Measurements from ENCODE around the gene PCNT. TPM values are rescaled to one million over a fixed set of nuclear protein-coding genes. Genes with fewer than 3 reads are reported as not detected.

Gene PCNT
- total RNA-seq, 3 donors from 2014 or later: 25.2 to 31.0 (median 28.5) TPM

DNA sequence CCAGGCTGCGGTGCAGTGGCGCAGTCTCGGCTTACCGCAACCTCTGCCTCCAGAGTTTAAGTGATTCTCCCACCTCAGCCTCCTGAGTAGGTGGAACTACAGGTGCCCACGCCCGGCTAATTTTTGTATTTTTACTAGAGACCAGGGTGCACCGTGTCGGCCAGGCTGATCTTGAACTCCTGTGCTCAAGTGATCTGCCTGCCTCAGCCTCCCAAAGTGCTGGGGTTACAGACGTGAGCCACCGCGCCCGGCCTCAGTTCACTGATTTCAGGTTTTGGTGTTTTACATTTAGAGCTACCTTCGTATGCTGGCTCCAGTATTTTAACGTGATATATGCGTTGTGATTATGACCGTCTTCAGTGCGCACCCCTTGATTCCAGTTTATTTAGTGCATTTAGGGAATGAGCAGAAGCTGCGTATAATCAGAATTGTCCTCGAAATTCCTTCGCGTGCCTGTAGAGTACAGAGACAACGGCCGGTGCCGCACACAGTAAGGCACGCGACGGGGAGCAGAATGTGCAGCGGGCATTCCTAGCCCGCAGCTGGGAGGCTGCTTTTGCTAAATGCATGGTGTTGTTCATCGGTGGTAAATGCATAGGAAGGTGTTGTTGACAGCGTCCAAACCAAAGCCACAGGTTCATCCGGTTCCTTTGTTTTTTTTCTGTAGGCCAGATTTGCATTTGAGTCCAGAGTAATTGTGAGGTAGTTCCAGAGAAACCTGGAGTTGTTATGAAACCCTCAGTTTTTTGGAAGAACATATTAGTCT lies 85.9 kb downstream of the PCNT start:
- no peak overlapping the region for H3K4me3 ChIP-seq
- H3K27ac ChIP-seq: no peak overlapping the region
- intact Hi-C loops (cut with DNase I; ENCODE audit: low total_unique reads): no loop called here
- no peak for DNase-seq (ENCODE audit: low spot score in 2 of 2)
- H3K27me3 ChIP-seq: no peaks in the 10 kb centered on the region
- H3K4me1 ChIP-seq: no peaks in the 10 kb centered on the region
- no peaks in the 10 kb centered on the region for H3K9me3 ChIP-seq
- no peaks in the 10 kb centered on the region for H3K36me3 ChIP-seq
- TF ChIP-seq CTCF (IDR thresholded peaks at IDR 0.05) (no peak), POLR2AphosphoS5 (IDR thresholded peaks at IDR 0.05) (no peak), POLR2A (IDR thresholded peaks at IDR 0.05) (no peak)

- no peaks in the 10 kb centered on the region for H3K36me3 ChIP-seq
- no peak overlapping the region for H3K27ac ChIP-seq
- no peak for DNase-seq (ENCODE audit: low spot score in 2 of 2)
- H3K9me3 ChIP-seq: no peaks in the 10 kb centered on the region
- no peak overlapping the region for H3K4me3 ChIP-seq
- no peaks in the 10 kb centered on the region for H3K4me1 ChIP-seq
- TF ChIP-seq CTCF (IDR thresholded peaks at IDR 0.05) (no peak), POLR2A (IDR thresholded peaks at IDR 0.05) (no peak), POLR2AphosphoS5 (IDR thresholded peaks at IDR 0.05) (no peak)
- intact Hi-C loops (cut with DNase I; ENCODE audit: low total_unique reads): no loop called here
- no peaks in the 10 kb centered on the region for H3K27me3 ChIP-seq
These were observed 86.6 kb downstream of the PCNT start for GRCh38 chr21:46410516-46410915.

- no peaks in the 10 kb centered on the region for H3K27me3 ChIP-seq
- H3K4me3 ChIP-seq: no peak overlapping the region
- intact Hi-C loops (cut with DNase I; ENCODE audit: low total_unique reads): no loop called here
- no peak overlapping the region for H3K27ac ChIP-seq
- TF ChIP-seq POLR2AphosphoS5 (IDR thresholded peaks at IDR 0.05): no peak
- TF ChIP-seq POLR2A (IDR thresholded peaks at IDR 0.05): no peak
- TF ChIP-seq CTCF (IDR thresholded peaks at IDR 0.05): no peak
- H3K4me1 ChIP-seq: no peaks in the 10 kb centered on the region
- no peak for DNase-seq (ENCODE audit: low spot score in 2 of 2)
- peaks cover under 1% of the 10 kb centered on the region for H3K36me3 ChIP-seq
- H3K9me3 ChIP-seq: no peaks in the 10 kb centered on the region
These were observed 87.3 kb downstream of the PCNT start for GRCh38 chr21:46411236-46411635.

GRCh38 chr21:46411691-46412090 lies 87.7 kb downstream of the PCNT start:
- Histone ChIP-seq H3K27me3 (no peaks in the 10 kb centered on the region), H3K27ac (no peak overlapping the region), H3K9me3 (no peaks in the 10 kb centered on the region), H3K4me3 (no peak overlapping the region), H3K36me3 (peaks cover 5% of the 10 kb centered on the region), H3K4me1 (no peaks in the 10 kb centered on the region)
- DNase-seq (ENCODE audit: low spot score in 2 of 2): no peak
- TF ChIP-seq POLR2AphosphoS5 (IDR thresholded peaks at IDR 0.05): no peak
- no peak for TF ChIP-seq CTCF (IDR thresholded peaks at IDR 0.05)
- TF ChIP-seq POLR2A (IDR thresholded peaks at IDR 0.05): no peak
- intact Hi-C loops (cut with DNase I; ENCODE audit: low total_unique reads): no loop called here

DNA sequence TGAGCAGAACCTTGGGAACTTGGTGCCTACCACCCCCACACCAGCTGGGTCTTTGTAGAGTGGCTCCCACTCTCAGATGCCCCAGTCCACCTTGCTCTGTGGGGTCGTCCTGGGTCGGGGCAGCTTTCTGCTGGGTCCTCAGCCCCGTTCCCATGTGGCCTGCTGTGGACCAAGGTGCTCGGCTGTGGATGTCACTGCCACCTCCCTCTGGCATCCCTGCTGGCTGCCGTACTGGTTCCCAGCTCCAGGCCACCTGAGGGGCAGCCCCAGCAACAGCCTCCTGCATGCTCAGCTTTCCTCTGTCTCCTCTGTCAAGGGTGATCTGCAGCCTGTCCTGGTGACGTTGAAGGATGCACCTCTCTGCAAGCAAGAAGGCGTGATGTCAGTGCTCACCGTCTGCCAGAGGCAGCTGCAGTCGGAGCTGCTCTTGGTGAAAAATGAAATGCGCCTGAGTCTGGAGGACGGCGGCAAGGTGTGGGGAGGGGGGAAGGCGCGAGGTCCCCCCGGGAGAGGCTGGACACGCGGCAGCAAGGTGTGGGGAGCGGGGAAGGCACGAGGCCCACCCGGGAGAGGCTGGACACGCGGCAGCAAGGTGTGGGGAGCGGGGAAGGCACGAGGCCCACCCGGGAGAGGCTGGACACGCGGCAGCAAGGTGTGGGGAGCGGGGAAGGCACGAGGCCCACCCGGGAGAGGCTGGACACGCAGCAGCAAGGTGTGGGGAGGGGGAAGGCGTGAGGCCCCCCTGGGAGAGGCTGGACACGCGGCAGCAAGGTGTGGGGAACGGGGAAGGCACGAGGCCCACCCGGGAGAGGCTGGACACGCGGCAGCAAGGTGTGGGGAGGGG lies 88.8 kb downstream of the PCNT start:
- H3K36me3 ChIP-seq: peaks cover 7% of the 10 kb centered on the region

More for the DNA sequence above, 88.8 kb downstream of the PCNT start:
- Histone ChIP-seq H3K27me3 (no peaks in the 10 kb centered on the region), H3K4me1 (no peaks in the 10 kb centered on the region), H3K27ac (no peak overlapping the region), H3K4me3 (no peak overlapping the region), H3K9me3 (no peaks in the 10 kb centered on the region)
- DNase-seq (ENCODE audit: low spot score in 2 of 2): no peak
- TF ChIP-seq CTCF (IDR thresholded peaks at IDR 0.05): no peak
- no peak for TF ChIP-seq POLR2AphosphoS5 (IDR thresholded peaks at IDR 0.05)
- intact Hi-C loops (cut with DNase I; ENCODE audit: low total_unique reads): no loop called here

Measured in breast epithelium (tissue), 4 donors.